Fibroblast of villous mesenchyme (primary cell): ENCODE data around the gene NDUFB10. TPM values are rescaled to one million over a fixed set of nuclear protein-coding genes. Genes with fewer than 3 reads are reported as not detected.

ENCODE experiments used
- DNase-seq: peaks from one replicate; pipeline ENCODE4 v3.0.0-alpha.2; 2010; ENCODE audit warnings: low read depth
- H3K4me3 ChIP-seq: 2 replicates; pipeline ENCODE4 v1.5.1; 2011; ENCODE audit warnings: low read depth, mild to moderate bottlenecking, low read length
- CTCF ChIP-seq: IDR thresholded peaks from 2 replicates; pipeline ENCODE4 v1.5.1; 2012; ENCODE audit warnings: low read depth, mild to moderate bottlenecking, low read length; ENCODE audit not compliant: insufficient read depth
- total RNA-seq: library from RNA; depleted of rRNA; stranded (reverse); fragments of >200 nt; gene quantifications from 2 replicates; pipeline ENCODE4 v1.2.3, GENCODE V29; 2012

The NDUFB10 gene
- total RNA-seq, 1 donor, result 87.2 TPM

GRCh38 chr16:1968146-1968953 is 9.0 kb downstream of the NDUFB10 start:
- H3K4me3 ChIP-seq, result no peak overlapping the region
- DNase-seq, result no peak
- TF ChIP-seq CTCF, result no peak

GRCh38 chr16:1971796-1972489 is 12.6 kb downstream of the NDUFB10 start, which contains the start of gene TBL3:
Gene TBL3 (plus strand): TSS chr16:1972053. CDS start chr16:1972165, 112 bp downstream.
- peak; percentile 95 for DNase-seq
- no peak for TF ChIP-seq CTCF

GRCh38 chr16:1972490-1972877 is 13.1 kb downstream of the NDUFB10 start:
- no peak for DNase-seq
- TF ChIP-seq CTCF, result no peak
- H3K4me3 ChIP-seq, result peak overlapping the region; percentile 90

More at GRCh38 chr16:1971796-1972489, 12.6 kb downstream of the NDUFB10 start, which contains the start of gene TBL3:
- H3K4me3 ChIP-seq, result peak within 1 kb of the TSS; percentile 90

- H3K4me3 ChIP-seq, result no peak overlapping the region
- no peak for TF ChIP-seq CTCF
- DNase-seq, result no peak
Measured at GRCh38 chr16:1973461-1974156, 14.3 kb downstream of the NDUFB10 start.

GRCh38 chr16:1974157-1975070 is 15.1 kb downstream of the NDUFB10 start:
- no peak for TF ChIP-seq CTCF
- no peak for DNase-seq
- no peak overlapping the region for H3K4me3 ChIP-seq
